ENCODE measurements around the gene ITM2C.
A peak's percentile ranks its signal among the peaks of the same experiment; 100 is the strongest.

Gene ITM2C, protein sequence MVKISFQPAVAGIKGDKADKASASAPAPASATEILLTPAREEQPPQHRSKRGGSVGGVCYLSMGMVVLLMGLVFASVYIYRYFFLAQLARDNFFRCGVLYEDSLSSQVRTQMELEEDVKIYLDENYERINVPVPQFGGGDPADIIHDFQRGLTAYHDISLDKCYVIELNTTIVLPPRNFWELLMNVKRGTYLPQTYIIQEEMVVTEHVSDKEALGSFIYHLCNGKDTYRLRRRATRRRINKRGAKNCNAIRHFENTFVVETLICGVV

DNA sequence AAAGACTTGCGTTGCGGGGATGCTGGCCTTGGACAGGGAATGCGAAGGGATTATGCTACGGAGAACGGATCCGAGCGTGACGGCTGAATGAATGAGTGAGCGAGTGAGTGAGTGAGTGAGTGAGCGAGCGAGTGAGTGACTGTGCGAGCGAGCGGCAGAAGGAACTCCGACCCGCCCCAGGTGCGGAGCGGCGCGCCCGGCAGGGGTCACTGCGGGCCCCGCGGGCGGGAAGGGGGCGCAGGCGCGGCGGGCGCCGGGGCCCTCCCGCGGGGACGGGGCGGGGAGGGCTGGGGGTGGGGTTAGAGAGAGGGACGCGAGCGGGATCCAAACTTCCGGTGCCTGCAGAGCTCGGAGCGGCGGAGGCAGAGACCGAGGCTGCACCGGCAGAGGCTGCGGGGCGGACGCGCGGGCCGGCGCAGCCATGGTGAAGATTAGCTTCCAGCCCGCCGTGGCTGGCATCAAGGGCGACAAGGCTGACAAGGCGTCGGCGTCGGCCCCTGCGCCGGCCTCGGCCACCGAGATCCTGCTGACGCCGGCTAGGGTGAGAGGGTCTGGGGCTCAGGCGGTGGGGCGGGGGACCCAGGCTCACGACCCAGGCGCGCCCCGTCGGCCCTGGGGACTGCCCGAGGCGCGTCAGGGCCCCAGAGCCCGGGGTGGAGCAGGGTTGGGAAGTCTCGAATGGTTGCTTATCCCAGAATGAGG lies at the start of gene ITM2C:
ITM2C (plus strand) TSS at position 338 of the 702 bp plus-strand sequence; CDS start at position 422, 84 bp downstream.
- peak; percentile 99 for DNase-seq

DNA sequence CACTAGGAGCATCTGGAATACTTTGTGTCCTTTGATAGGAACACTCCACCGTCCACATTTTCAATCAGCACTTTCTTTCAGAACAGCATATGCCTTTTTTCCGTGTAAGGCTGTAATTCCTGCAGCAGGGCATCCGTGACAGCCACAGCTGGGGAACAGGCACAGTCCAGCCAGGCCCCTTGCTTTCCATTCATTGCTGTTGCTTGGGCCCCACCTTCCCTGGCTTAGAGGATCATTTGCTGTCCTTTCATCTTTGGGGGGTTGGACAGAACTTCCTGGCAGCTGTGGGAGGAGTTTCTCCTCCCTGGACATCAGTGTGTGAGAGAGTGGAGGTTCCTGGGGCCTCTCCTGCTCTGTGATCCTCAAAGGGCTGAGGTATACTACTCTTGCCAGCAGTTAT lies 49.7 kb upstream of the ITM2C start:
- DNase-seq, result no peak

DNA sequence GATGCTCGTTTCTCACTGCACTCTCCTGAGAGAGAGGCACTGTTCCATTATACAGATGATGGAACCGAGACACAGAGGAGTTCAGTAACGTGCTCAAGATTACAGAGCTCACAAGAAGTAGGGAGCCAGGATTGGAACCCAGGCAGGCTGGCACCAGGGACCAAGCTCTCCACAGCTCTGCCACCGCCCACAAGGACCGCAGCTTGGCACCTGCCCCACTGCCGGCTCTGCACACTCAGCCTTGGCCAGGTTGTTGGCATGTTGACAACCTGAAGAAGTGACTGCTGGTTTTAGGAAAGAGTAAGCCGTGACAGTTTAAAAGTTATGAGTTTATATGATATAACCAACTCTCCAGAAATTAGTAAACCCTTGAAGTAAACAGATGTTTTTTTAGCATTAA lies 48.0 kb upstream of the ITM2C start:
- DNase-seq, result no peak

DNA sequence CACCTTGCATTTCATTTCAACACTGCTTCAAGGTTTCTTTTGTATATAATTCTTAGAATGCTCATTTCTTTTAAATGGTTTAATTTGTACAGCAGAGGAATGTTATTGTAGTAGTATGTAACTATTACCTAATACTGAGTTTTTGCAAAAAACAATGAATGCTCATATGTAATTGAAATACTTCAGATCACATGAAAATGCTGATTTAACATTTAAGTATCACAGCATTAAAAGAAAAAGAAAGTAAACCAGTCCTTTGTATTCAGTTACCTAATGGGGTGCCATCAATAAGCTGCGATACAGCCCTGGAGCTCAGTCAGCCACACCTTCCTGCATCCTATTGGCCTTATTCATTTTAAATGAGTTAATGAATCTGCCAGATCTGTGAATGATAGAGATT lies 45.3 kb upstream of the ITM2C start:
- DNase-seq, result no peak

DNA sequence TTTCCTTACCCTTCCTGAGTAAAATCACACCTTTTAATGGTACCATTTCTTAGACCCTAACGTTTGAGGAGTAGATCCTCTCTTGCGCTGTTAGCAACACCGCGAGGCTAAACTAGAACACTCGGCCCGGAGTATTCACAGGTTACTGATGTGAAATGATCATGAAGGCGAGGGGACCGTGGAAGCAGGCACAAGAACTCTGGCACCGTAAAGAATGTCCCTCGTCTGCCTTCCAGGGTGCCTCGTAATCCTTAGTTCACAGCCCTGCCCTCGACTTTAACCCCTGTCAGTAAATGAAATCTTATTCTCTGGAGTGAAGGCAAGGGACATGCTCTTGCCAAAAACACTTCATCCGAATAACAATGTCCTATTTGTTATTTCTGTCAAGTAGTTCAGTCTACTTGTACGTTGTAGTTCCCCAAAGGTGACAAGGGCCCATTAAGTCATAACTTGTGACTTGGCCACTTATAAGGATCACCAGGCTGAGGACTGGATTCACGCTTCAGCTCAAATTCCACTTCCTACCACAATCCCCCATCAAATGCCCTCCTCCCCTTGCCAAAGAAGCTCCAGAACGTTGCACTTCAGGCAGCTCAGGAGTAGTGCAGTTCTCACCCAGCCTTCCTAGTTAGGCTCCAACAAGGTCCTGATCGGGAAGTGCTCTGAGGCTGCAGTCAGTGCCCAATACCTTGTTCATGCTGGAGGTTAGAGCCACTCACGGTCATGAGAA lies 43.3 kb upstream of the ITM2C start:
- no peak for DNase-seq

DNA sequence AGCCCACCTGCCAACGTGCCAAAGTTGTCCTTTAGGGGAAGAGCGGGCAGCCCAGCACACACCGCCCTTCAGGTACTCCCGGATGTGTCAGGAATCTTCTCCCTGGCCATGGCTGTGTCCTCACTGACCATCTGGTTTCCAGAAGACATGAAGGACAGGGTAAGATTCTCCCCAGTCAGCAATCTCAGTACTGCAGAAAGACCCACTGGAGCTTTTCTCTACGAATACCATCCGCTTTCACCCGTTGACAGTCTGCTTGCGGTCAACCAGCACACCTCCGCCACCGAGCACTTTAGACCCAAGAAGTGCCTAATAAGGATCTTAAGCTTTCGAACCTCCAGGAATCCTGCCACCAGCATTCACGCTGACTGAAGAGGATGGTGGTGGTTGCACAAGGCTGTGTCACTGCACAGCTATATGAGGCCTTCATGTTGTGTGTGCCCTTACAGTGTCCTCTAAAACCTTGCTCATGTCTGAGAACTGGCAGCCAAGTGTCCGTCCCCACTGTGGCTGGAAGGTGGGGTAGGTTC lies 42.7 kb upstream of the ITM2C start:
- no peak for DNase-seq

DNA sequence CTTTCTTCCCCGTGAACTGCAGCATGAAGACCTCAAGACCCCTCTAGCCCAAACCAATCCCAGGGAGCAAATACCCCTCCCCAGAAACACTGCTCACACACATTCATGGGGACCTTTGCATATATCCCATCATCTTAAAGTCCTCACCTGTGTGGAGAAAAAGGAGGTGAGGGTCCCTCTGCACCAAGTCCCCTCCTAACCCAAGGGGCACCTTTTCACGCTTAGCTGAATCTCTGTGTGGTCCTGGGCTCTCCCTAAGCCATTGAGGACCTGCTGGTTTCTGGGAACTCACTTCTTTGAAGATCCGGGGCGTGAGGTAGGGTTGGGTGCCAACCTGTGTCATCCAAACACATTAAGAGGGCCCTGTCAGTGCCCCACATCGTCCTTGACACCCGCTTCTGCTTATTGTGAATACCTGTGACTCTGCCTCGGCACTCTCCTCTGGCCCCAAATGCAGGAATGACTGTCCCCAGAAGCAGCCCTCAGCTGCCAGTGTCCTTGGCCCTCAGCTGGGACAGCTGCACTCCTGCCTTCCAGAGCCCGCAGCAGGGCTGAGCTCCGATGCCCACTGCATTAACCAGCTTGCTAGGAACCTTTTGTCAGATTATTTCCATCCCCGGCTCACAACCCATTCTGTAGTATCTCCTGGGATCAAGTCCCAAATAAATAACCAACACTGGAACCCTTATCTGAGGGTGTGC lies 41.3 kb upstream of the ITM2C start:
- no peak for DNase-seq

DNA sequence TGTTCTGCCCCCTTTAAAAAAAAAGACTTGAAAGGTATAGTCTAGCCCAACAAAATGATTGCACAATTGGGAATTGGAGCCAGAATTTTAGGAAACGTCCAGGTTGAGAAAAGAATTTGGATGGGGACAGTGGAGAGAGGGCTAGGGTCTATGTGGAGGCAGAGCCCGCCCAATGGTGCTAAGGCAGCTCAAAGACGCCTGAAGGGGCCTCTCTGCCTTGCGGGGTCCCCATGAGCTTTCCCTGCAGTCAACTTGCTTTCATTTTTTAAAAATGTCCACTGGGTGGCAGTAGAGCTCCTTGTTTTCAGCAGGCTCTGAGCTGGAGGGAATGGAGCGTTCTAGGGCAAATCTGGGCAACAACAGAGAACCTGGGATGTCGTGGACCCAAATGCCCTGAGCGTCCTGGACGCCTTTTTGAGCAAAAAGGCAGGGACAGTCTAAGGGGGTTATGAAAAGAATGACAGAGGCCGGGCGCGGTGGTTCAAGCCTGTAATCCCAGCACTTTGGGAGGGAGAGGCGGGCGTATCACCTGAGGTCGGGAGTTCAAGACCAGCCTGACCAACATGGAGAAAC lies 40.2 kb upstream of the ITM2C start:
- DNase-seq, result peak; percentile 97

DNA sequence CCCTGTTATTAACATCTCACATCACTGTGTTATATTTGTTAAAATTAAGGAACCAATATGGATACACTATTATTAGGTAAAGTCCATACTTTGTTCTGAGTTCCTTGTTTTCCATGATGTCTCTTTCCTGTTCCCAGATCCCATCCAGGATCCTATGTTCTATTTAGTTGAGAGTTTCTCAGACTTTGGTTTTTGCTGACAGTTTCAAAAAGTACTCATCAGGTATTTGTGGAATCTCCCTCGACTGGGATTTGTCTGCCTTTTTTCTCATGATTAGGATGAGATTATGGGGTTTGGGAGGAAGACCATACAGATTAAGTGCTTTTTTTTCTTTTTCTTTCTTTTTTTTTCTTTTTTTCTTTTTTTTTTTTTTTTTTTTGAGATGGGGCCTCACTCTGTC lies 39.4 kb upstream of the ITM2C start:
- DNase-seq, result no peak

DNA sequence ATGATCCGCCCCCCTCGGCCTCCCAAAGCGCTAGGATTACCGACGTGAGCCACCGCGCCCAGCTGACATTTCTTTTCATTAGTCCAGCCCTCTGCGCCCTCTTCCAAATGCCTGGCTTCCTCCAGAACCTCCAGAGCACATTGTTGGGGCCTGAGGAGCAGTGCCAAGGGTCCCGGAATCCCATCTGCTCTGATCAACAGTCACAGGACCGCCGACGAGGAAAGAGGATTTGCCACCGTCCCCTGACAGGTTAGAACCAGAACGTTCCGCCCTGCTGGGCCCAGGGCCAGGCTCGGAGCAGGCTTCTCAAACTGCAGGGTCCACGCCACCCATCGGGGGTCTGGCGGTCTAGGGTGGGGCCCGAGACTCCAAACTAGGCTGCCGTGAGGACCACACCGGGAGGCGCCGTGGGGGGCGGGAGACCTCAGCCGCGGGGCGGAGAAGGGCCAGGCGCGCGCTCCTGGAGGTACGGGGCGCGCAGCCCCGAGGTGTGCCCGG lies 36.9 kb upstream of the ITM2C start:
- no peak for DNase-seq

DNA sequence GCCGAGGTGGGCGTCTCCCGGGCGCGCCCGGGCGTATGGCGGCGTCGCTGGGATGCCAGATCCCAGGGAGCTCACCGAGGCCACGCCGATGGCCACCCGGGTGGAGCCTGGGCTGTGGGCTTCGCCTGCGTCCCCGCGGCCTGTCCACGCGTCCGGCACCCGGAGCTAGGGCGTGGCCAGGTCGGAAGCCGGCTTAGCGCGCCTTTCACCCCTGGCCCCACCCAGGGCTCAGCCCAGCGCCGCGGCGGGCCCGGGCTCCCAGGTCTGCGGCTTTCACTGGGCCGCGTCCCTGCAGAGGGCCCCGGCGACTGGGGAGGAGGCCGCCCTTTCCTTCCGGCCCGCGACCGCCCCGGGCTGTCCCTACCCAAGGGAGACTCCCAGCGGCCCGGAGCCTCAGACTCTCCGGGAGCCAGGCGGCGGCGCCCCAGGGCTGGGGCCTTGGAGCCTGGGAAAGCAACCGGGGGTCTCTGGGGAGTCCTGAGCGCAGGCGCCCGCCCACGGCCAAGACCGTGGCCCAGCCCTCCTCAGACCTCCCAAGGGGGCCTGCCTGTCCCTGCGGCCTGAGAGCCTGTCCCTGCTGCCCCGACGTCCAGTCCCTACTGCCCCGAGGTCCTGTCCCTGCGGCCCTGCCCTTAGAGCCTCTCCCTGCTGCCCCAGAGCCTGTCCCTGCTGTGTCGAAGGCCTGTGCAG lies 36.3 kb upstream of the ITM2C start:
- no peak for DNase-seq

DNA sequence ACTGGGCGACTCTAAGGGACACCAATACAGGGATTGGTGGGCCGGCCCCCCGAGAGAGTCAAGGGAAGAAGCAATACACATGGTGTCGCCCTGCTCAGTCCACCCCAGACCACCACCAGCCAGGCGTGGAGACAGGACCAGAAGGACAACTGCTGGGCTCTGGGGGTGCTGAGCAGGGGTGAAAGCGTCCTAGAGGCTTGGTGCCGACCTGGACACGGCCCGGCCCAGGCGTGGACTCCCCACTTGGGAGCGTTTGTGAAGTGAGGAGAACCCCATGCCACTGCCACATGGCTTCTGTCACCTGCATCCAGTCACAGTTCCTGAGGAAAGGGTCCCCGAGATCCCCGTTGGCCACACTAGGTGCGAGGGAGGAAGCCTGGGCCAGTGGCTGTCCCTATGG lies 35.4 kb upstream of the ITM2C start:
- no peak for DNase-seq

DNA sequence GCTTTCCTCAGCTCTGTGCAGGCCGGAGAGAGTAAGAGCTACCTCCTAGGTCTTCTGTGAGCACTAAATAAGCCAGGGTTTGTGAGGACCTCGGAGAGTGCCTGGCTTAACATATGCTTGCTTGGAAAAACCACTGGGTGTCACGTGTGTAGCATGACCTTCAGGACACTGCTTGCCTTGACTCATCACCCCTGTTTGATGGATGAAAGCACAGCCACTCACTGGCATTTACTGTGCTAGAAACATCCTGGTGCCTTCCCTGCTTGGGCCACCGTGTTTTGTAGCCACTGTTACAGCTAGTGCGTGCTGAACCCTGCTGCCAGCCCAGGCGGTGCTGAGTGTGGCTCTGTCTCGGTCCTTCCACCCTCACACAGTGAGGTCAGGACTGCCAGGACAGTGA lies 34.8 kb upstream of the ITM2C start:
- DNase-seq, result no peak

DNA sequence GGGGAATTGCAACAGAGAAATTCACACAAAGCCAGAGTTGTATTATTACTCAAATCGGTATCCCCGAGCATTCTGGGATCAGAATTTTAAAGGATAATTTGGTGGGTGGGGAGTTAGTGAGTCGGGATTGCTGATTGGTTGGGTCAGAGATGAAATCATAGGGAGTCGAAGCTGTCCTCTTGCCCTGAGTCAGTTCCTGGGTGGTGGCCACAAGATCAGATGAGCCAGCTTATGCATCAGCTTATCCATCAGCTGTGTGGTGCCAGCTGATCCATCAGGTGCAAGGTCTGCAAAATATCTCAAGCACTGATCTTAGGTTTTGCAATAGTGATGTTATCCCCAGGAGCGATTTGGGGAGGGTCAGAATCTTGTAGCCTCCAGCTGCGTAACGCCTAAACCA lies 34.3 kb upstream of the ITM2C start:
- no peak for DNase-seq

DNA sequence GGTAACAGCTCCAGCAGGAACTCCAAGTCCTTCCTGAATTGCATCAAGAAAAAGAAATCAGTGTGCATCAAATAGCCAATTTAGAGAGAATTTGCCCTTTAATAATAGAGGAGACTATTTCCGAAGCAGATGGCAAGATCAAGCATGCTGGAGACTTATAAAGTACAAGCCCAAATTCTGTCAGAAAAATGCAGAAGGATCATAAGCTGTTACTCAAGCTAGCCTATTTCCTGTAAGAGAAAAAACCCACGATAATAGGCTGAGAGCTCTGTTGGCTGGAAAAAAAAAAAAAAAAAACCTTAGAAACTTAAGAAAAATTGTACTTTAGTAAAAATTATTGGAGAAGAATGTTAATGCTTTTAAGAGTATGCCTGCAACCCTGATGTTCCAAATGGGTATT lies 24.4 kb upstream of the ITM2C start:
- no peak for DNase-seq

DNA sequence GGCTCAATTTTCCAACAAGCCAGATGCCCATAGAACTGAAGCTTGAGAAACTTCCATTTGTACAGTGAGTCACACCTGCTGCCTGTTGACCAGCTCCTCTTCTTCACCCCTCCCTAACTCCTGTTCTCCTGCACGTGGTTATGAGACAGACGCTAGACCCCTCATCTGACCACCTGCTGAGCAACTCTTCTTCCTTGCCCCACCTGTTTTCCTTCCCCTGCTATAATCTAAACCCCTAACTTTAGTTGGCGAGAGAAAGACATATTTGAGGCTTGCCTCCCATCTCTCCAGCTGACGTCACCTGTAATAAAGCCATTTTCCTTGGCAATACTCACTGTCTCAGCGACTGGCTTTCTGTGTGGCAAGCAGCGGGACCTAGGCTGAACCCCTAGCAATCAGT lies 22.3 kb upstream of the ITM2C start:
- no peak for DNase-seq

DNA sequence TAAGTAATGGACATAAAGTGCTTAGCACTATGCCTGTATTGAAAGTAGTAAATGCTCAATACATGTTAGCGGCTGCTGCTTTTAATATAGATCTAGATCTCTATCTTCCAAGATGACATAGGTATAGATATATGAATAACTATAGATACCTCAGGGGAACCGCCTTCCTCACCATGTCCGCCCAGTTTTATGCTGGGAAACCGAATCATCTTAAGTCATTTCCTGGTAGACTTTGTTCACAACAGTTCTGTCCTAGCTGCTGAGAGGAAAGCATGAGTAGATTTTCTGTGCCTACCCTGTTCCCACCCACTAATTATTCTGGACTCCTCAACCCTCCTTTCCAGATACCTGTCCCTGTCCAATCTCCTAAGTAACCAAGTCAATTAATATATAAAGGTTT lies 21.6 kb upstream of the ITM2C start:
- no peak for DNase-seq

DNA sequence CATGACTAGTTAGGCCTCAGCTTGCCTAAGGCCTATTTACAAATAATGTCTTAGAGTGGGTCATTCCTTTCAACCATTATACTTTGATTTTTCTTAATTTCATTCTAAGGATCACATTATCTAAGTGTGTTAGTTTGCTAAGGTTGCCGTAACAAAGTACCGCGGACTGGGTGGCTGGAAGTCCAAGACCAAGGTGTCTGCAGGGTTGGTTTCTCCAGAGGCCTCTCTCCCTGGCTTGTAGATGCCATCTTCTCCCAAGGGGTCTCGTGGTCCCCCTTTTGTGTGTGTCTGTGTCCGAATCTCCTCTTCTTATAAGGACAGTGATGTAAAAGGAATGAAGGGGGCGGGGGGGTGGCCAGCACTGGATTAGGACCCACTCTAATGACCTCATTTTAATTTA lies 18.4 kb upstream of the ITM2C start:
- DNase-seq, result no peak

DNA sequence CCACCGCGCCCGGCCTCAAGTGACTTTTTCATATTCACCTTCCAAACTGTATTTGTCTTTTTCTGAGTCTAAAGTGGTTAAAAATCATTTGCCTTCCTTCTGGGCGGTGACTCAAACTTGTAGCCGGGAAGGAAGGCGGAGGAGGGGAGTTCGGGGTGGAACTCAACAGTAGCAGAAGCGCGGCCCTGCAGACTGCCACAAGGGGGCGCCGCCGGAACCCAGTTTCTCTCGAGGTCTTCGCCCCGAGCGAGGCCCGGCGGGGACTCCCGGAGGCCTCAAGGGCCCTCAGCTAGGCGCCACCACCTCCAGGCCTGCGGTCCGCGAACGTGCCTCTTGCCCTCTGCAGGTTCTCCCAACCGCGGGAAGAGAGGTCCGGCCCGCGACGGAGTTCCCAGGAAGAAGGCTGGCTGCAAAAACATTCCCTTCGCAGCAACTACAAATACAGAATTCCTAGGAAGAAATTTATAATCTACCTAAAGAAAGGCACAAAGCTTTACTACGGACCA lies 16.8 kb upstream of the ITM2C start:
- peak; percentile 88 for DNase-seq

DNA sequence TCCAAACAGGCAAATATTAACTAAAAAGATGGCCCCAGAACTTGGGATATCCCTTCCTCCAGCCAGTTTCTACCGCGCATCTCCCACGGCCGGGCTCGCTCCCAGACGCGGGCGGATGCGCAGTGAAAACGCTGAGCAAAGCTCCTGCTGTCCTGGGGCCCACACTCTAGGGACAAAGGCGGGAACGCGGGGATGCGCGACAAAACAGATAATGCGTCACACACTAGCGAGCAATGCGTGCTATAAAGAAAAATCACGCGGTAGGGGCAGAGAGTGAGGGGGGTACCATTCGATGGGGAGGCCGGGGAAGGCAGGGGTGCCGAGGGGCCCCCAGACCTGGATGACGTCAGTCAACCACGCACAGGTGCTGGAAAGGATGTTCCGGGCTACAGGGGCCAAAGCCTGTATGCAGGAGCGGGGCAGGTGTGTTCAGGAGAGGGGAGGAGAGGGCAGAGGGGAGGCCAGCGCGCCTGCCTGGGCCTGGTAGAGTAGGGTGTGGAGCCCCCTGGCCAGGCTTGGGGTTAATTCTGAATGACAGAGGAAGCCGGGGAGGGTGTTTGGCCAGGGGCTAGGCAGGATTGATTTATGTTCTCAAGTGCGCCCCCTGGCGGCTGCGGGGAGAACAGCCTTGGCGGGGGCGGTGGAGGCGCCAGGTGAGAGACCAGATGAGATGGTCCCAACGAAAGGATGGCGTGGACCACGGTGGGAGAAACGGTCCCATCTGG lies 14.9 kb upstream of the ITM2C start:
- DNase-seq, result no peak

DNA sequence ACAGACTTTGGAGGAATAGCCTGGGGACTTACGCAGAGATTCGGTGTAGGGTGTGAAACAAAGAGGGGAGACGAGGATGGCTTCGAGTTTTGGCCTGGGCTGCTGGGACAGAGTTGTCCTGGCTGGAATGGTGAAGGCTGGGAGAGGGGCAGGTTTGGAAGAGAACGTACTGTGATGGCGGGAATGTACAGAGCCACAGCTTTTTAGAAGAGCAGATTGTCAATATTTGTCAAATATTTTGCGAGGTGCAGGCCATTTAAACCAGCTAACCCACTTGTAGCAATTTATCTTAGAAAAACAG lies 14.4 kb upstream of the ITM2C start:
- no peak for DNase-seq
